ENCODE data around the gene CXCR6.

The CXCR6 gene

GRCh38 chr3:45958321-45958791 lies 15.1 kb downstream of the CXCR6 start:
- TF ChIP-seq CTCF (IDR thresholded peaks at IDR 0.05; ENCODE audit: control insufficient read depth, extremely low read depth, insufficient read depth), result no peak
- DNase-seq (ENCODE audit: low read depth), result no peak

DNA sequence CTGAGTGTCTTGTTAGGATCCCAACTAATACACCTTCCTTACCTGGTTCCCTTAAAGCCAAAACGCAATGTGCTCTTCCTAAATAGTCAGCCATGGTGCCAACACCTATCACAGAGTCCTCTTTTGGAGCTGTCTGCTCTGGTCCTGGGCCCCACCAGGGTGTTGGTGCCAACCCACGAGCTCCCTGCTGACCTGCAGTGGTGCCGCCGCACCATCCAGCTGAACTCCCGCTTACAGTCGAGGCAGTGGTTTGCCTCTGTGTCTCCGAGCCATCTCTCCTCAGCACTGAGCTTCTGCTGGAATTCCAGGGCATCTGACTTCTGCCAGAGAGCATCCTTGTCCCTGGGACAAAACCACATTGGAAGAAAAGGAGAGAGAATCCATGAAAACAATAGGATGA lies 15.9 kb downstream of the CXCR6 start:
- no peak for DNase-seq (ENCODE audit: low read depth)
- no peak overlapping the region for H3K4me3 ChIP-seq (ENCODE audit: low read depth, low read length)
- TF ChIP-seq CTCF (IDR thresholded peaks at IDR 0.05; ENCODE audit: control insufficient read depth, extremely low read depth, insufficient read depth), result no peak

More at GRCh38 chr3:45958321-45958791, 15.1 kb downstream of the CXCR6 start:
- no peak overlapping the region for H3K4me3 ChIP-seq (ENCODE audit: low read depth, low read length)

GRCh38 chr3:45960289-45960688 lies 17.0 kb downstream of the CXCR6 start:
- H3K4me3 ChIP-seq (ENCODE audit: low read depth, low read length), result no peak overlapping the region
- no peak for TF ChIP-seq CTCF (IDR thresholded peaks at IDR 0.05; ENCODE audit: control insufficient read depth, extremely low read depth, insufficient read depth)
- no peak for DNase-seq (ENCODE audit: low read depth)

DNA sequence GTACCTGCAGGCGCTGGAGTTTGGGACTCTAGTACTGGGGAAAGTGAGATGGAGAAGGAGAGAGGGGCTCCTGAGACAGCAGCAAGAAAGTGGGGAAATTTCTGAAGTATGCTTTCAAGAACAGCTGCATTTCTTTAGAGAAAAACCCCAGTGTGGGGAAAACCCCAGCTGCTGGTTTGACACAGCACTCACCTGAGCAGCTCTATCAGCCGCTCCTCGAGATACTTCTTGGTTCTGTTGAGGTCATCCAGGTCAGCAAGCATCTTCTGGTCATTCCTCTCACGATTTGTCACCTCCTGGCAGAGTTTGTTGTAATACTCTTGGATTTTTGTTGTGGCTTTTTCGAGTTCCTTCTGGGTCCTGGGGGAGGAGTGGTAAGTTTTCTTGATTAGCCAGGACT lies 18.8 kb downstream of the CXCR6 start:
- no peak for DNase-seq (ENCODE audit: low read depth)
- TF ChIP-seq CTCF (IDR thresholded peaks at IDR 0.05; ENCODE audit: control insufficient read depth, extremely low read depth, insufficient read depth), result no peak
- H3K4me3 ChIP-seq (ENCODE audit: low read depth, low read length), result no peak overlapping the region

- no peak overlapping the region for H3K4me3 ChIP-seq (ENCODE audit: low read depth, low read length)
- no peak for TF ChIP-seq CTCF (IDR thresholded peaks at IDR 0.05; ENCODE audit: control insufficient read depth, extremely low read depth, insufficient read depth)
- DNase-seq (ENCODE audit: low read depth), result no peak
These were observed 20.9 kb downstream of the CXCR6 start for GRCh38 chr3:45964139-45964538.

DNA sequence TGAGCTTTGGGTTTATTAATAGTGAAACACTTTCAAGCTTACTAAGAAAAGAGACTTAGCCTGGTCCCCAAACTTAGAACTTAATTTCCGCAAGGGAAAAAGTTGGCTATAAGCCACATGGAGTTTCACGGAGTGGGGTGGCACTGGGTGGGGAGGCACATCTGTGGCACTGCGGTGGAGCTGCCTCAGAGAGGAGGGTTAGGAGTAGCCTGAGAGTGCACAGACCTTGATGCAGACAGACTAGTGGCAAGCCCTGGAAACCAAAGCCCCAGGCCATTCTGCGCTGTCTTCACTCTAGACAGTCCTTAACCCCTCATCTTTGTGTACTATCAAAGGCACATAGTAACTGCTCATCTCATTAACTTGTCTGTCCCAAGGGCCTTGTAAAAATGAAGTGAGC lies 22.0 kb downstream of the CXCR6 start:
- DNase-seq (ENCODE audit: low read depth), result no peak
- no peak overlapping the region for H3K4me3 ChIP-seq (ENCODE audit: low read depth, low read length)
- TF ChIP-seq CTCF (IDR thresholded peaks at IDR 0.05; ENCODE audit: control insufficient read depth, extremely low read depth, insufficient read depth), result no peak

DNA sequence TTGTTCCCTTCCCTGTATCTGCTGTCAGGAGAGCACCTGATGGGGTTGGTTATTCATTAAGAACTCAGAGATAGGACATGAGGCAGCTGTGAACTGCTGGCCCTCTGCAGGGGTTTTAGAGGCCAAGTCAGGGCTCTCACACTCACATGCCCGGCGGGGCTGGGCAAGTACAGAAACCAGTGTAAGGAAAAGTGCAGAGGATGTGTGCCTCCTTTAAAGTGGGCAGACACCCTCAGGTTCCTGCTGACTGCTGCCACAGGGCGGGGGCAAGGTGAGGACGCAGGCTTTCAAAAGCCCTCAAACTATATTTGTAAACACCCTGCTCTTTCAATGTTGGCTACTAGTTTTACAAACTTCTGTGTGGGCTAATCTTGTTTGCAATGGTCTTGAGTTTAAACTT lies 22.4 kb downstream of the CXCR6 start:
- DNase-seq (ENCODE audit: low read depth), result no peak
- TF ChIP-seq CTCF (IDR thresholded peaks at IDR 0.05; ENCODE audit: control insufficient read depth, extremely low read depth, insufficient read depth), result no peak

More for the DNA sequence above, 22.4 kb downstream of the CXCR6 start:
- no peak overlapping the region for H3K4me3 ChIP-seq (ENCODE audit: low read depth, low read length)

Measured in LNCaP clone FGC (cell line).